WERI-Rb-1 (cell line): ENCODE results near the gene TRAF3.

ENCODE experiments used
- DNase-seq: peaks from one replicate; pipeline ENCODE4 v3.0.0-alpha.2; 2020
- H3K27ac ChIP-seq: fragments of 250-450 bp; sonication (Bioruptor Pico); 2 replicates; pipeline ENCODE4 v1.5.1; 2020; ENCODE audit warnings: mild to moderate bottlenecking, moderate library complexity
- H3K27me3 ChIP-seq: fragments of 250-450 bp; sonication (Bioruptor Pico); 2 replicates; pipeline ENCODE4 v1.5.1; 2021; ENCODE audit warnings: mild to moderate bottlenecking, low read depth, moderate library complexity; ENCODE audit not compliant: insufficient read depth, severe bottlenecking
- H3K36me3 ChIP-seq: fragments of 250-450 bp; sonication (Bioruptor Pico); 2 replicates; pipeline ENCODE4 v1.5.1; 2020; ENCODE audit warnings: mild to moderate bottlenecking, moderate library complexity
- H3K4me3 ChIP-seq: 2 replicates; pipeline ENCODE4 v1.5.1; 2011; ENCODE audit warnings: low read depth, mild to moderate bottlenecking, control low read depth, low read length
- H3K9me3 ChIP-seq: fragments of 250-450 bp; sonication (Bioruptor Pico); 2 replicates; pipeline ENCODE4 v1.5.1; 2021; ENCODE audit warnings: mild to moderate bottlenecking, moderate library complexity; ENCODE audit not compliant: severe bottlenecking
- CTCF ChIP-seq: IDR thresholded peaks from 2 replicates; pipeline ENCODE4 v1.5.1; 2011; ENCODE audit warnings: low read depth, mild to moderate bottlenecking, control low read depth, inconsistent platforms, low read length

The TRAF3 gene

GRCh38 chr14:102951034-102951433 lies 173.8 kb downstream of the TRAF3 start:
- H3K36me3 ChIP-seq: peaks cover 77% of the 10 kb centered on the region
- no peak overlapping the region for H3K4me3 ChIP-seq
- TF ChIP-seq CTCF: no peak
- H3K27ac ChIP-seq: no peak overlapping the region
- DNase-seq: no peak
- H3K9me3 ChIP-seq: no peaks in the 10 kb centered on the region
- H3K27me3 ChIP-seq: no peaks in the 10 kb centered on the region

- DNase-seq: no peak
- no peaks in the 10 kb centered on the region for H3K9me3 ChIP-seq
- no peak overlapping the region for H3K4me3 ChIP-seq
- no peak for TF ChIP-seq CTCF
- no peaks in the 10 kb centered on the region for H3K27me3 ChIP-seq
- H3K36me3 ChIP-seq: peaks cover 75% of the 10 kb centered on the region
- no peak overlapping the region for H3K27ac ChIP-seq
Observed at GRCh38 chr14:102951799-102952198, 174.6 kb downstream of the TRAF3 start.

- TF ChIP-seq CTCF: no peak
- peaks cover 72% of the 10 kb centered on the region for H3K36me3 ChIP-seq
Observed at GRCh38 chr14:102952276-102952675, 175.0 kb downstream of the TRAF3 start.

GRCh38 chr14:102953100-102953499 lies 175.9 kb downstream of the TRAF3 start:
- TF ChIP-seq CTCF: no peak

More at GRCh38 chr14:102952276-102952675, 175.0 kb downstream of the TRAF3 start:
- H3K9me3 ChIP-seq: no peaks in the 10 kb centered on the region
- DNase-seq: no peak
- no peaks in the 10 kb centered on the region for H3K27me3 ChIP-seq
- no peak overlapping the region for H3K27ac ChIP-seq
- H3K4me3 ChIP-seq: no peak overlapping the region

GRCh38 chr14:102954081-102954789 lies 177.0 kb downstream of the TRAF3 start:
- H3K9me3 ChIP-seq: no peaks in the 10 kb centered on the region
- no peak for TF ChIP-seq CTCF
- H3K4me3 ChIP-seq: no peak overlapping the region
- DNase-seq: no peak
- H3K27ac ChIP-seq: no peak overlapping the region
- H3K36me3 ChIP-seq: peaks cover 79% of the 10 kb centered on the region
- no peaks in the 10 kb centered on the region for H3K27me3 ChIP-seq

More at GRCh38 chr14:102953100-102953499, 175.9 kb downstream of the TRAF3 start:
- H3K4me3 ChIP-seq: no peak overlapping the region
- H3K27me3 ChIP-seq: no peaks in the 10 kb centered on the region
- H3K36me3 ChIP-seq: peaks cover 75% of the 10 kb centered on the region
- no peak overlapping the region for H3K27ac ChIP-seq
- no peak for DNase-seq
- no peaks in the 10 kb centered on the region for H3K9me3 ChIP-seq
